Measurements from ENCODE around the gene ALDOB. TPM values are rescaled to one million over a fixed set of nuclear protein-coding genes. Genes with fewer than 3 reads are reported as not detected.
A peak's percentile ranks its signal among the peaks of the same experiment; 100 is the strongest.

The ALDOB gene
- polyA plus RNA-seq, 6 donors from 2014 or later, result 0.18 to 0.22 TPM; not detected in 4

GRCh38 chr9:101408374-101409078, 27.0 kb downstream of the ALDOB start:
- no peak overlapping the region for H3K27ac Mint-ChIP-seq
- no peak for ATAC-seq (ENCODE audit: low read depth in 2 of 2)
- peaks cover 27 to 88% (median 78%) of the 10 kb centered on the region in 7 donors for H3K9me3 Mint-ChIP-seq

GRCh38 chr9:101403516-101404285, 31.9 kb downstream of the ALDOB start:
- no peak overlapping the region for H3K4me3 Mint-ChIP-seq
- H3K9me3 Mint-ChIP-seq, result peaks cover 17 to 48% (median 41%) of the 10 kb centered on the region in 7 donors
- DNase-seq, result no peak
- H3K36me3 Mint-ChIP-seq, result peaks cover 77 to 85% of the 10 kb centered on the region in 2 donors
- ATAC-seq (ENCODE audit: low read depth in 2 of 2), result no peak
- H3K27ac Mint-ChIP-seq, result peak overlapping the region in 2 of 6 donors; percentile 10 to 72
- H3K27me3 Mint-ChIP-seq, result no peaks in the 10 kb centered on the region
- peaks cover 21 to 37% (median 37%) of the 10 kb centered on the region in 3 donors for H3K4me1 Mint-ChIP-seq

More at GRCh38 chr9:101408374-101409078, 27.0 kb downstream of the ALDOB start:
- Mint-ChIP-seq H3K36me3 (peaks cover 61 to 80% of the 10 kb centered on the region in 2 donors), H3K4me1 (peaks cover 0 to 8% (median 3%) of the 10 kb centered on the region in 3 donors), H3K27me3 (no peaks in the 10 kb centered on the region), H3K4me3 (no peak overlapping the region)
- no peak for DNase-seq

- Mint-ChIP-seq H3K4me3 (peak overlapping the region; percentile 75 to 100 (median 92)), H3K36me3 (peaks cover 49 to 54% of the 10 kb centered on the region in 2 donors), H3K27ac (peak overlapping the region in 3 of 6 donors; percentile 17 to 100 (median 67)), H3K27me3 (no peaks in the 10 kb centered on the region), H3K4me1 (peaks cover 44 to 67% (median 62%) of the 10 kb centered on the region in 3 donors), H3K9me3 (peaks cover 2 to 14% (median 8%) of the 10 kb centered on the region in 7 donors)
- ATAC-seq (ENCODE audit: low read depth in 2 of 2) (no peak), DNase-seq (no peak)
Observed at GRCh38 chr9:101400120-101400519, 35.5 kb downstream of the ALDOB start.

GRCh38 chr9:101399643-101399970, 36.0 kb downstream of the ALDOB start:
- Mint-ChIP-seq H3K4me1 (peaks cover 49 to 72% (median 67%) of the 10 kb centered on the region in 3 donors), H3K27ac (peak overlapping the region in 5 of 6 donors; percentile 17 to 100 (median 100)), H3K27me3 (no peaks in the 10 kb centered on the region), H3K9me3 (peaks cover 0 to 9% (median 4%) of the 10 kb centered on the region in 7 donors), H3K4me3 (peak overlapping the region; percentile 94 to 100 (median 98)), H3K36me3 (peaks cover 44 to 54% of the 10 kb centered on the region in 2 donors)
- DNase-seq (no peak), ATAC-seq (ENCODE audit: low read depth in 2 of 2) (no peak)

- Mint-ChIP-seq H3K4me1 (peaks cover 54 to 76% (median 72%) of the 10 kb centered on the region in 3 donors), H3K27ac (peak overlapping the region; percentile 98 to 100 (median 100)), H3K27me3 (no peaks in the 10 kb centered on the region), H3K4me3 (peak overlapping the region; percentile 94 to 100 (median 98)), H3K36me3 (peaks cover 39 to 54% of the 10 kb centered on the region in 2 donors), H3K9me3 (peaks cover 0 to 8% (median 4%) of the 10 kb centered on the region in 7 donors)
- DNase-seq (no peak), ATAC-seq (ENCODE audit: low read depth in 2 of 2) (peak; percentile 0 to 1)
Observed at GRCh38 chr9:101398930-101399642, 36.5 kb downstream of the ALDOB start.

- DNase-seq (peak; percentile 97), ATAC-seq (ENCODE audit: low read depth in 2 of 2) (peak; percentile 91)
- Mint-ChIP-seq H3K36me3 (peaks cover 31 to 49% of the 10 kb centered on the region in 2 donors), H3K4me3 (peak within 1 kb of the TSS; percentile 94 to 100 (median 98)), H3K9me3 (peaks cover 0 to 1% (median 0%) of the 10 kb centered on the region in 7 donors), H3K4me1 (peaks cover 57 to 74% (median 67%) of the 10 kb centered on the region in 3 donors), H3K27me3 (no peaks in the 10 kb centered on the region), H3K27ac (peak within 1 kb of the TSS; percentile 98 to 100 (median 100))
Observed at GRCh38 chr9:101398068-101398929, 37.3 kb downstream of the ALDOB start, which contains the start of the genes MRPL50 and ZNF189. MRPL50 (minus strand) TSS chr9:101398618; CDS start chr9:101398592, 26 bp downstream. ZNF189 (plus strand) TSS chr9:101398851; CDS start chr9:101399157, 306 bp downstream.

- no peak for ATAC-seq (ENCODE audit: low read depth in 2 of 2)
- Mint-ChIP-seq H3K9me3 (peaks cover 0 to 5% (median 0%) of the 10 kb centered on the region in 7 donors), H3K27me3 (no peaks in the 10 kb centered on the region), H3K4me1 (peaks cover 62 to 73% (median 66%) of the 10 kb centered on the region in 3 donors), H3K27ac (peak overlapping the region; percentile 98 to 100 (median 100)), H3K36me3 (peaks cover 30 to 48% of the 10 kb centered on the region in 2 donors), H3K4me3 (peak overlapping the region; percentile 94 to 100 (median 98))
- DNase-seq, result no peak
Observed at GRCh38 chr9:101397746-101398067, 37.9 kb downstream of the ALDOB start.

- no peak for ATAC-seq (ENCODE audit: low read depth in 2 of 2)
Observed at GRCh38 chr9:101394687-101395086, 40.9 kb downstream of the ALDOB start.

GRCh38 chr9:101393135-101393534, 42.4 kb downstream of the ALDOB start:
- ATAC-seq (ENCODE audit: low read depth in 2 of 2) (no peak), DNase-seq (no peak)
- H3K27me3 Mint-ChIP-seq, result no peaks in the 10 kb centered on the region
- H3K4me3 Mint-ChIP-seq, result no peak overlapping the region
- peaks cover 26 to 39% of the 10 kb centered on the region in 2 donors for H3K36me3 Mint-ChIP-seq
- H3K9me3 Mint-ChIP-seq, result peaks cover 0 to 9% (median 0%) of the 10 kb centered on the region in 7 donors
- H3K4me1 Mint-ChIP-seq, result peaks cover 52 to 62% (median 53%) of the 10 kb centered on the region in 3 donors
- H3K27ac Mint-ChIP-seq, result no peak overlapping the region

More at GRCh38 chr9:101394687-101395086, 40.9 kb downstream of the ALDOB start:
- Mint-ChIP-seq H3K36me3 (peaks cover 26 to 39% of the 10 kb centered on the region in 2 donors), H3K27me3 (no peaks in the 10 kb centered on the region), H3K9me3 (peaks cover 0 to 9% (median 0%) of the 10 kb centered on the region in 7 donors), H3K27ac (peak overlapping the region in 2 of 6 donors; percentile 5 to 12), H3K4me1 (peaks cover 62% of the 10 kb centered on the region in 3 donors), H3K4me3 (peak overlapping the region in 2 of 8 donors; percentile 41)
- no peak for DNase-seq

- DNase-seq, result no peak
- Mint-ChIP-seq H3K27ac (peak overlapping the region in 2 of 6 donors; percentile 51 to 52), H3K4me1 (peaks cover 19 to 25% (median 24%) of the 10 kb centered on the region in 3 donors), H3K9me3 (peaks cover 4 to 16% (median 11%) of the 10 kb centered on the region in 7 donors), H3K4me3 (no peak overlapping the region), H3K36me3 (peaks cover 21 to 35% of the 10 kb centered on the region in 2 donors), H3K27me3 (no peaks in the 10 kb centered on the region)
- ATAC-seq (ENCODE audit: low read depth in 2 of 2), result no peak
Observed at GRCh38 chr9:101388507-101388993, 47.0 kb downstream of the ALDOB start.

GRCh38 chr9:101387871-101388506, 47.6 kb downstream of the ALDOB start:
- no peak overlapping the region for H3K4me3 Mint-ChIP-seq
- H3K36me3 Mint-ChIP-seq, result peaks cover 19 to 33% of the 10 kb centered on the region in 2 donors
- ATAC-seq (ENCODE audit: low read depth in 2 of 2), result peak; percentile 68
- H3K4me1 Mint-ChIP-seq, result peaks cover 17 to 23% (median 22%) of the 10 kb centered on the region in 3 donors
- peak; percentile 10 for DNase-seq
- H3K27ac Mint-ChIP-seq, result peak overlapping the region in 3 of 6 donors; percentile 6 to 56 (median 51)
- H3K9me3 Mint-ChIP-seq, result peaks cover 4 to 15% (median 9%) of the 10 kb centered on the region in 7 donors
- no peaks in the 10 kb centered on the region for H3K27me3 Mint-ChIP-seq
